Measurements from ENCODE around the gene FAAP20. TPM values are rescaled to one million over a fixed set of nuclear protein-coding genes. Genes with fewer than 3 reads are reported as not detected.

The FAAP20 gene
- total RNA-seq, 2 experiments from 2014 or later: 64.7 to 71.7 TPM

DNA sequence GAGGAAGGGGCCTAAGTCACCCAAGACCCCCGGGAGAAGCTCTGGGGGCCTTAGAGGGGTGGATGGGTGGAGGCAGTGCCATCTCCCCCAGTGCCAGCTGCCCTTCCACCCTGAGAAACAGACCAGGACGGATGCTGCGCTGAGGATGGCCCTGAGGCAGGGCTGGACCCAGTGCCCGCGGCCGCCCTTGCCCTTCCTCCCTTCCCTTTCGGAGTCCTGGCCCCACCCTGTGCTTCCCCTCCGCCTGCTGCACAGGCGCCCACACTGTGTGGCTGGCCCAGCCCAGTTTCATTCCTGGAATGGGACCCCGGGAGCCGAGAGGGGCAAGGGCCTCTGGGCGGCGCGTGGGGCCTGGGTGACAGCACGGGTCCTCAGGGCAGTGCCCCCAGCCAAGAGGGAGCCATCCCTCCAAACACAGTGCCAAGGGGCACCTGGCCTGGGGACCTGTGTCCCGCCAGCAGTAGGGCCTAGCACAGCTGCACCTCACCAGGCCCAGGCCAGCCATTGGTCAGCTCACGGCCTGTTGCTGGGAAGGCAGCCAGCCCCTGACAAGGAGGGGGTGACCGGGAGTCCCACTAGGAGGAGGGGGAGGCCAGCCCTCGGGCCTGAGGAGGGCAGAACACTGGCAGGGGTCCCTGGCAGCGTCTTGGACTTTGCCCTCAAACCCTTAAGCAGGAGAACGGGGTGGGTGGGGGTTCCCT, 20.1 kb upstream of the FAAP20 start:
- H3K27ac Mint-ChIP-seq: no peak overlapping the region
- no peak for ATAC-seq
- TF ChIP-seq, protein P1, sequence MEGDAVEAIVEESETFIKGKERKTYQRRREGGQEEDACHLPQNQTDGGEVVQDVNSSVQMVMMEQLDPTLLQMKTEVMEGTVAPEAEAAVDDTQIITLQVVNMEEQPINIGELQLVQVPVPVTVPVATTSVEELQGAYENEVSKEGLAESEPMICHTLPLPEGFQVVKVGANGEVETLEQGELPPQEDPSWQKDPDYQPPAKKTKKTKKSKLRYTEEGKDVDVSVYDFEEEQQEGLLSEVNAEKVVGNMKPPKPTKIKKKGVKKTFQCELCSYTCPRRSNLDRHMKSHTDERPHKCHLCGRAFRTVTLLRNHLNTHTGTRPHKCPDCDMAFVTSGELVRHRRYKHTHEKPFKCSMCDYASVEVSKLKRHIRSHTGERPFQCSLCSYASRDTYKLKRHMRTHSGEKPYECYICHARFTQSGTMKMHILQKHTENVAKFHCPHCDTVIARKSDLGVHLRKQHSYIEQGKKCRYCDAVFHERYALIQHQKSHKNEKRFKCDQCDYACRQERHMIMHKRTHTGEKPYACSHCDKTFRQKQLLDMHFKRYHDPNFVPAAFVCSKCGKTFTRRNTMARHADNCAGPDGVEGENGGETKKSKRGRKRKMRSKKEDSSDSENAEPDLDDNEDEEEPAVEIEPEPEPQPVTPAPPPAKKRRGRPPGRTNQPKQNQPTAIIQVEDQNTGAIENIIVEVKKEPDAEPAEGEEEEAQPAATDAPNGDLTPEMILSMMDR (IDR thresholded peaks at IDR 0.05): no peak
- H3K36me3 Mint-ChIP-seq (ENCODE audit: low read depth): no peaks in the 10 kb centered on the region
- ChIA-PET CTCF (no interaction called here), POLR2A (no interaction called here)
- intact Hi-C loops (cut with micrococcal nuclease): no loop called here
- H3K27me3 Mint-ChIP-seq: no peaks in the 10 kb centered on the region
- H3K4me3 Mint-ChIP-seq: no peak overlapping the region
- peaks cover 4% of the 10 kb centered on the region for H3K4me1 Mint-ChIP-seq (ENCODE audit: low read depth)
- H3K9me3 Mint-ChIP-seq: no peaks in the 10 kb centered on the region
- no peak for DNase-seq

GRCh38 chr1:2213576-2214505, 19.3 kb upstream of the FAAP20 start:
- H3K27me3 Mint-ChIP-seq: no peaks in the 10 kb centered on the region
- H3K4me1 Mint-ChIP-seq (ENCODE audit: low read depth): peaks cover 4% of the 10 kb centered on the region
- no peak for DNase-seq
- H3K36me3 Mint-ChIP-seq (ENCODE audit: low read depth): no peaks in the 10 kb centered on the region
- H3K4me3 Mint-ChIP-seq: no peak overlapping the region
- ChIA-PET POLR2A (no interaction called here), CTCF (no interaction called here)
- TF ChIP-seq, protein P1 (IDR thresholded peaks at IDR 0.05): no peak
- H3K27ac Mint-ChIP-seq: no peak overlapping the region
- ATAC-seq: no peak
- H3K9me3 Mint-ChIP-seq: no peaks in the 10 kb centered on the region
- intact Hi-C loops (cut with micrococcal nuclease): no loop called here

DNA sequence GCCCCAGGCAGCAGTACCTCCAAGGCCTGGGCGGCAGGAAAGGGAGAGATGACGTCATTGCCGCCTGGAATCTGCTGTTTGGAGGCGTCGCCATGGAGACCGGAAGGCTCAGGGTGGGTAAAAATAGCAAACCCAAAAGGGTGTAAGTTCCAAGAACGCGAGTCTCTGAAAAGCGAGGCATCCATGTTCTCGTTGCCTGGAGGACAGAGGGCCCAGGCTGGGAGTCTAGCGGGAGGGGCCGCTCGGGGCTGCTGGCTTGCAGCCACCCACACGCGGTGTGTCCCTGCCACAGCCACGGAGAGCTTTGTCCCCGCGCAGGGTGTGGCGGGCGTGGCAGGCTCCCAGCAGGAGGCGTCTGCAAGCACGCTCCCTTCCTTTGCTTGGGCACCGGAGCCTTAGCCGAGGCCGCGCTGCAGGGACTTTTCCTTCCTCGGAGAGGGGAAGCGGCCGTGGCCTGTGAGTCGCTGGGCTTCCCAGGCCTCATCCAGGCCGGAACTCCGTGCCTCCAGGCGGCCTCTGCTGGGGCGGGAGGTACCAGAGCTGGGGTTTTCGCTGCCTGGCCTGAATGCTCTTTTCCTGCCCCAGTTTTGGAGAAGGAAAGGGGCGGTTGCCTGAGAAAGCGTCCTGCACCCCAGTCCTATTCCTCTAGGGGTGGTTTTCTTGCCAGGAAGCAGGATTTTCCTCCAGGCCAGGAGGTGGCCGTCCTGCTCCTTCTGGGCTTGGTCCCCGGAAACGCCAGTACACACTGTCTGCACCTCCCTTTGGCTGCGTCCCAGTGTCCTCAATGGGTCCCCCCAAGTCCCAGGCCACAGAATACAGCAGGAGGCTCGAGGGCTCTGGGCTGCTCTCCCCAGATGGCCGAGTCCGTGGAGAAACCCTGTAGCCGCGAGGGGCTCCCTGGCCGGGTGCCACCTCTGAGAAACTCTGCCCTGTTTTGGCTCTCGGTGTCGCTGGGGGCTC, 18.2 kb upstream of the FAAP20 start:
- H3K9me3 Mint-ChIP-seq: no peaks in the 10 kb centered on the region
- DNase-seq: peak; percentile 71
- H3K4me3 Mint-ChIP-seq: no peak overlapping the region
- POLR2A ChIA-PET: interaction anchor here (0.8 to 1.0 kb wide), 3 partner anchors 12 to 16 kb away, joined by 3 read pairs; no protein-coding TSS in a partner anchor
- ATAC-seq: peak; percentile 68
- H3K4me1 Mint-ChIP-seq (ENCODE audit: low read depth): peaks cover 4% of the 10 kb centered on the region
- intact Hi-C loops (cut with micrococcal nuclease): no loop called here
- TF ChIP-seq, protein P1 (IDR thresholded peaks at IDR 0.05): peak; percentile 35
- H3K27ac Mint-ChIP-seq: no peak overlapping the region
- H3K27me3 Mint-ChIP-seq: no peaks in the 10 kb centered on the region
- H3K36me3 Mint-ChIP-seq (ENCODE audit: low read depth): no peaks in the 10 kb centered on the region
- CTCF ChIA-PET: interaction anchor here (1.2 to 1.6 kb wide), 2 partner anchors 9 to 169 kb away, joined by 3 to 4 read pairs; no protein-coding TSS in a partner anchor

GRCh38 chr1:2212274-2212531, 17.6 kb upstream of the FAAP20 start:
- Mint-ChIP-seq H3K27ac (no peak overlapping the region), H3K4me3 (no peak overlapping the region), H3K27me3 (no peaks in the 10 kb centered on the region), H3K9me3 (no peaks in the 10 kb centered on the region), H3K4me1 (ENCODE audit: low read depth) (peaks cover 4% of the 10 kb centered on the region), H3K36me3 (ENCODE audit: low read depth) (no peaks in the 10 kb centered on the region)
- DNase-seq: no peak
- ChIA-PET CTCF (interaction anchor here (0.8 to 1.6 kb wide), 3 partner anchors 9 to 170 kb away, joined by 3 to 4 read pairs (median 3); partner anchors contain the start of gene FAAP20), POLR2A (interaction anchor here (0.8 to 1.0 kb wide), 4 partner anchors 12 to 17 kb away, joined by 3 read pairs; no protein-coding TSS in a partner anchor)
- intact Hi-C loops (cut with micrococcal nuclease): no loop called here
- TF ChIP-seq, protein P1 (IDR thresholded peaks at IDR 0.05): no peak
- ATAC-seq: no peak

Data from activated CD8-positive, alpha-beta T cell treated with anti-CD3 and anti-CD28 coated beads for 36 hours (primary cell).